K562 (cell line): ENCODE results near the gene GAB1. TPM values are rescaled to one million over a fixed set of nuclear protein-coding genes. Genes with fewer than 3 reads are reported as not detected.

Experiments used
- BHLHE40 ChIP-seq: IDR thresholded peaks from 2 replicates; pipeline ENCODE4 v1.6.1; 2011; ENCODE audit warnings: low read length, improper control_type of control experiment
- C11orf30 ChIP-seq: fragments of 450-650 bp; IDR thresholded peaks from 2 replicates; pipeline ENCODE4 v1.6.1; 2016; ENCODE audit warnings: low read depth, mild to moderate bottlenecking
- CTCF ChIP-seq, 3 experiments: IDR thresholded peaks in 2 of 3; conservative IDR thresholded peaks in 1 of 3; 2 replicates each; pipeline ENCODE4 v1.5.1; 2011 to 2012; ENCODE audit warnings: low read length in 3 of 3, mild to moderate bottlenecking in 3 of 3, control low read depth in 2 of 3, improper control_type of control experiment in 1 of 3, inconsistent platforms in 1 of 3, low read depth in 1 of 3, mixed read lengths in 1 of 3, moderate library complexity in 1 of 3; ENCODE audit not compliant: insufficient read depth in 2 of 3
- HNRNPUL1 ChIP-seq: fragments of 200-400 bp; formaldehyde crosslinking; IDR thresholded peaks from 2 replicates; pipeline ENCODE4 v1.6.1; 2017; ENCODE audit warnings: low read length
- MAFF ChIP-seq: IDR thresholded peaks from 2 replicates; pipeline ENCODE4 v1.6.1; 2012; ENCODE audit warnings: low read length, improper control_type of control experiment
- MBD1 ChIP-seq: fragments of 250-450 bp; sonication (Bioruptor Pico); IDR thresholded peaks from 2 replicates; pipeline ENCODE4 v1.8.0; 2022; ENCODE audit warnings: inconsistent platforms
- MCM2 ChIP-seq: fragments of 450-650 bp; IDR thresholded peaks from 2 replicates; pipeline ENCODE4 v1.6.1; 2017; ENCODE audit warnings: low read depth, mild to moderate bottlenecking
- MYBL2 ChIP-seq, 2 experiments: fragments of 450-650 bp in 1 of 2; sonication (generic) in 1 of 2; formaldehyde crosslinking in 1 of 2; IDR thresholded peaks; 2 replicates each; pipeline versions ENCODE4 v1.6.1 to v1.8.1; 2017 to 2022; ENCODE audit warnings: borderline replicate concordance in 1 of 2, inconsistent platforms in 1 of 2, low read depth in 1 of 2, mild to moderate bottlenecking in 1 of 2, missing genetic modification reagents in 1 of 2, moderate library complexity in 1 of 2
- NR0B1 ChIP-seq: fragments of 450-650 bp; IDR thresholded peaks from one replicate; pipeline ENCODE4 v1.6.1; 2018; ENCODE audit warnings: mild to moderate bottlenecking, moderate library complexity; ENCODE audit not compliant: partially characterized antibody
- NR2C2 ChIP-seq, 2 experiments: fragments of 200-800 bp in 1 of 2; sonication (Bioruptor generic) in 1 of 2; sonication (generic) in 1 of 2; formaldehyde crosslinking in 1 of 2; IDR thresholded peaks; 2 replicates each; pipeline versions ENCODE4 v1.6.1 to v1.8.0; 2016 to 2022; ENCODE audit warnings: mild to moderate bottlenecking in 1 of 2, missing compliant biosample characterization in 1 of 2, missing genetic modification characterization in 1 of 2, missing genetic modification reagents in 1 of 2
- TGIF2 ChIP-seq: sonication (generic); formaldehyde crosslinking; IDR thresholded peaks from 2 replicates; pipeline ENCODE4 v1.8.1; 2022; ENCODE audit warnings: mild to moderate bottlenecking, missing genetic modification reagents, moderate library complexity
- ZBTB1 ChIP-seq: sonication (generic); formaldehyde crosslinking; IDR thresholded peaks from 2 replicates; pipeline ENCODE4 v1.8.1; 2023; ENCODE audit warnings: missing genetic modification reagents, low read depth, mild to moderate bottlenecking, borderline replicate concordance
- ZNF197 ChIP-seq: fragments of 200-800 bp; sonication (Bioruptor generic); IDR thresholded peaks from 2 replicates; pipeline ENCODE4 v1.6.1; 2016; ENCODE audit warnings: low read depth, missing genetic modification characterization, missing compliant biosample characterization
- ZNF316 ChIP-seq: fragments of 450-650 bp; IDR thresholded peaks from 2 replicates; pipeline ENCODE4 v1.6.1; 2016
- polyA plus RNA-seq, 8 experiments: library from polyadenylated mRNA; depleted of rRNA in 4 of 8; stranded (reverse) in 5 of 8; unstranded in 3 of 8; fragments of >200 nt; fragmentation: Nextera tagmentation in 2 of 8; fragmentation: Illumina TruSeq in 1 of 8; extraction: Ambion mirVana in 2 of 8; extraction: Trizol in 1 of 8; gene quantifications; 2 replicates each; pipeline versions ENCODE4 v1.2.1 to v1.2.3, GENCODE V29; 2011 to 2014; ENCODE audit warnings: inconsistent platforms in 1 of 8, missing spikeins in 1 of 8
- total RNA-seq, 7 experiments: library from RNA; depleted of rRNA in 6 of 7; stranded (reverse); fragments of >200 nt in 6 of 7; fragmentation: Illumina TruSeq in 2 of 7; extraction: Trizol in 2 of 7; gene quantifications; 2 replicates each; pipeline versions ENCODE4 v1.2.1 to v1.2.3, GENCODE V29; 2011 to 2021; ENCODE audit warnings: low replicate concordance in 1 of 7
- TF ChIP-seq, protein P1 (sequence below), 2 experiments: IDR thresholded peaks; 2 replicates each; pipeline ENCODE4 v1.6.1; 2011; ENCODE audit warnings: borderline replicate concordance in 1 of 2, control low read depth in 1 of 2, low read depth in 1 of 2, low read length in 1 of 2, mild to moderate bottlenecking in 1 of 2, mixed read lengths in 1 of 2, moderate library complexity in 1 of 2; ENCODE audit not compliant: insufficient read depth in 1 of 2, insufficient read length in 1 of 2, poor library complexity in 1 of 2, severe bottlenecking in 1 of 2; ENCODE audit errors: extremely low read depth in 1 of 2
- TF ChIP-seq, protein P2 (sequence below): fragments of 250-450 bp; sonication (Bioruptor Pico); IDR thresholded peaks from 2 replicates; pipeline ENCODE4 v1.5.0; 2021; ENCODE audit warnings: mild to moderate bottlenecking, moderate library complexity

GAB1 gene
- total and polyA plus RNA-seq, 9 of the 15 experiments (the other 6 are each of a cell fraction or from before 2014, with no cell fraction given) = 1.3 to 14.6 (median 7.5) TPM

DNA sequence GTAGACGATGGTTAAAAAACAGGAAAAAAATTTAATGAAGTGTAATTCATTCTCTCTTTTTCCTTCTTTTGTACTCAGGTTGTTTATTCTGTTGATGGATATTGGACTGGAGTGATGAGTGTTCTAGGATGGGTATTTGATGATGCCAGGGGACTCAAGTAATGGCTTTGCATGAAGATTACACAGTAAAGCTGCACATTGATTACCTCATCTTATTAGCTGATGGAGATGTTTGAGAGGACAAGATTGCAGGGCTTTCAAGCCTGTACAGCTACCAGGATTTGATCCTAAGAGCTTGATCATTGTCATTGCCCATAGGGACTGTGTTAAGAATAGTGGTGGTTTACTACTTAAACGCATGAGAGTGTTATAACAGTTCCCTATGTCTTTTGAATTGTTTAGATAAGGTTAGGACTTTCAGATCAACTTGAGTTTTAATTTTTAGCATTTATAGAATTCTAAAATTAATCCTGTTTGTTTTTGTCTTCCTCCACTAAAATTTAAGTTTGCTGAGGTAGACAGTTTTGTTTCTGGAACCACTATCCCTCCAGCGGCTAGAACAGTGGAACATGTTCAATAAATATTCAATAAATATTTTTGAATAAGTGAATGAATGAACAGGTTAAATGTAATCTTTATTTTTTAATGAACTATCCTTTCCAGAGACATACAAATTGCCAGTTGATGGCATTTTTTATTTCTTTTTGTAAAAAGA is 58.2 kb downstream of the GAB1 start (continued):
- TF ChIP-seq TGIF2 (CRISPR knock-in tag) = no peak
- TF ChIP-seq ZNF197 (CRISPR knock-in tag) = no peak
- TF ChIP-seq, protein P1, sequence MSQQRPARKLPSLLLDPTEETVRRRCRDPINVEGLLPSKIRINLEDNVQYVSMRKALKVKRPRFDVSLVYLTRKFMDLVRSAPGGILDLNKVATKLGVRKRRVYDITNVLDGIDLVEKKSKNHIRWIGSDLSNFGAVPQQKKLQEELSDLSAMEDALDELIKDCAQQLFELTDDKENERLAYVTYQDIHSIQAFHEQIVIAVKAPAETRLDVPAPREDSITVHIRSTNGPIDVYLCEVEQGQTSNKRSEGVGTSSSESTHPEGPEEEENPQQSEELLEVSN (IDR thresholded peaks at IDR 0.05; ENCODE audit: borderline replicate concordance in 1 of 2, extremely low read depth in 1 of 2, insufficient read depth in 1 of 2, insufficient read length in 1 of 2, low read depth in 1 of 2, low read length in 1 of 2, poor library complexity in 1 of 2, severe bottlenecking in 1 of 2) = no peak
- TF ChIP-seq MAFF = peak; percentile 33; the same call in 1 of the 2 replicates
- no peak for TF ChIP-seq BHLHE40
- TF ChIP-seq C11orf30 = peak; percentile 28; the same call in 1 of the 2 replicates
- TF ChIP-seq ZBTB1 (CRISPR knock-in tag) = no peak
- TF ChIP-seq MCM2 = no peak
- peak; percentile 50 for TF ChIP-seq ZNF316
- TF ChIP-seq MYBL2 (IDR thresholded peaks at IDR 0.05; ENCODE audit: low read depth) = no peak
- TF ChIP-seq MYBL2 (CRISPR knock-in tag; IDR thresholded peaks at IDR 0.05; ENCODE audit: borderline replicate concordance) = no peak
- TF ChIP-seq HNRNPUL1 = no peak
- TF ChIP-seq MBD1 = no peak
- TF ChIP-seq NR2C2 (CRISPR knock-in tag; IDR thresholded peaks at IDR 0.05) = no peak
- TF ChIP-seq NR2C2 (tag; IDR thresholded peaks at IDR 0.05) = no peak
- TF ChIP-seq, protein P2, sequence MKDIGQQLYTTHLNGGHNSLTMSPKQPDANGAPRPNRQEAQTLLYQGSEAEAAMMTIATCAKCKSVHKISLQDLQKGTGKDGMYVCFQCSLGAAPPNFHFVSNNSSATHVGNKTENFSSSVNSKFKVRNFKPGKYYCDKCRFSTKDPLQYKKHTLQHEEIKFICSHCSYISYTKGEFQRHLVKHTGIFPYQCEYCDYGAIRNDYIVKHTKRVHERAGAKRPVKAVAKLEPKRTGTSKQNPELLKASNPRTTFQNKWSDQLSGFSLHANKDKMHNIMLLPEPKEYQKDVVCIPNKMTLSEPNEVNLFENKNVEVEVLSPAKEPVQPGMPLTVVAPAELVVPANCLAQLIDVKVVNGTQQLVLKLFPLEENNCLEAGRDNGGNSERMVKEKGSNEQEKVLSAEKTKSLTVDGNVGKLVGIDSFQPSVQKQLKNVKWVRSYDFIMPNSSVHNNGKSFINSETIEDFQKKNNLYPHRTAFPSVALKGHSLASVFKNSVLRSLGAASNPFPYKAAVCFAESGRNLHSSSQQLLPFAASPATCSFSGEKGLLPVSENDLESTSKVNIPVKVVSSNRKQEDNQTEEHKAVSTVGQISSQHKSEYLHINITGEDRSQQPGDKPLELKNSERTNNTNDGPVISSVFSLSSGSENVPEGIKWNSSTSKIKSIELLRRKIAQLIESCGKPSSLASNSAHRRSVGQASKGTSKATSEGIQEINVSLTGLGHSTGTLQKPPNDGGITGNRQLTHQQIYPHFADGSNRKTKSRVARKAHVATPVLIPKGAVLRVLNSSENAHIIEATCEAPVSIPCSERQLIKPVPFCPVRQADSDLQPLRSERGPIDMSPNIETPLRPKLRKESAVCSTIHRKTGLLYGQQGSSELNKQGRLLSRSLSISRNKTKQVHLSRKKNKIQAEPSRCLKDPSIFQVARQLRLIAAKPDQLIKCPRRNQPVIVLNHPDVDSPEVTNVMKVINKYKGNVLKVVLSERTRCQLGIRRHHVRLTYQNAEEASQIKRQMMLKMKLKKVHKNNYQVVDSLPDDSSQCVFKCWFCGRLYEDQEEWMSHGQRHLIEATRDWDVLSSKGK = no peak
- TF ChIP-seq CTCF (IDR thresholded peaks at IDR 0.05 in 2 of 3, conservative IDR thresholded peaks at IDR 0.05 in 1 of 3; ENCODE audit: insufficient read depth in 2 of 3, low read depth in 1 of 3, low read length in 3 of 3) = no peak
- no peak for TF ChIP-seq NR0B1
